Left lung (tissue), 10 donors: ENCODE results near the gene POU1F1. TPM values are rescaled to one million over a fixed set of nuclear protein-coding genes. Genes with fewer than 3 reads are reported as not detected.

Experiments used
- ATAC-seq: fragments of 200-7000 bp; cut with Tn5 transposase; one replicate; pipeline ENCODE4 v1.9.1; 2020; ENCODE audit warnings: moderate library complexity
- DNase-seq, 4 donors: peaks; one replicate each; pipeline ENCODE4 v3.0.0-alpha.2; 2013 to 2020
- H3K27ac ChIP-seq, 2 donors: fragments of 200-600 bp; sonication (generic) in 1 of 2; one replicate each; pipeline versions ENCODE4 v1.5.0 to v1.8.0; 2020 to 2021
- H3K27me3 ChIP-seq, 2 donors: fragments of 200-600 bp; sonication (generic) in 1 of 2; one replicate each; pipeline versions ENCODE4 v1.5.0 to v1.8.0; 2020 to 2021
- H3K36me3 ChIP-seq, 2 donors: fragments of 200-600 bp; sonication (generic) in 1 of 2; one replicate each; pipeline versions ENCODE4 v1.5.0 to v1.8.0; 2020 to 2021
- H3K4me1 ChIP-seq, 2 donors: fragments of 200-600 bp; one replicate each; pipeline ENCODE4 v1.8.0; 2021
- H3K4me3 ChIP-seq, 2 donors: fragments of 200-600 bp; sonication (generic) in 1 of 2; one replicate each; pipeline versions ENCODE4 v1.5.0 to v1.8.0; 2020 to 2021; ENCODE audit warnings: mild to moderate bottlenecking in 1 of 2
- H3K9me3 ChIP-seq, 2 donors: fragments of 200-600 bp; sonication (generic) in 1 of 2; one replicate each; pipeline versions ENCODE4 v1.5.0 to v1.8.0; 2020 to 2021
- CTCF ChIP-seq, 2 donors: fragments of 200-600 bp; sonication (generic) in 1 of 2; IDR thresholded peaks; one replicate each; pipeline versions ENCODE4 v1.5.0 to v1.8.0; 2021; ENCODE audit warnings: antibody characterized with exemption in 2 of 2
- intact Hi-C, 2 donors: fragments of 100-400 bp; cut with DNase I; formaldehyde crosslinking; loops; one replicate each; pipeline versions ENCODE4 v1.11.2 to v1.14.2; 2022
- microRNA-seq, 2 donors: library from miRNA; unstranded; fragments of <30 nt; microRNA quantifications; one replicate each; pipeline ENCODE4, GENCODE V29; 2019
- polyA plus RNA-seq, 6 donors: library from polyadenylated mRNA; unstranded; fragments of 120-200 nt; gene quantifications; one replicate each; pipeline ENCODE4 v1.2.1, GENCODE V29; 2013; ENCODE audit not compliant: insufficient read length in 6 of 6
- total RNA-seq, 2 donors: library from RNA; stranded (reverse); fragmentation: NEBNext Ultra II Directional; extraction: Animal tissue kit (Norgen Biotek cat#: 25700); gene quantifications; one replicate each; pipeline ENCODE4 v1.2.1, GENCODE V29; 2021
- donor health status: DM: no; HTN: yes; CAD: no.
- donor health status: DM: no; HTN: no; CAD: no.

POU1F1 gene
- total and polyA plus RNA-seq, 8 donors = 0.17 TPM; not detected in 7

- TF ChIP-seq CTCF (IDR thresholded peaks at IDR 0.05) = no peak
- ATAC-seq = no peak
- H3K27me3 ChIP-seq = peaks cover 4 to 7% of the 10 kb centered on the region in 2 donors
Observed at GRCh38 chr3:87218560-87218959, 57.8 kb downstream of the POU1F1 start.

More at GRCh38 chr3:87218560-87218959, 57.8 kb downstream of the POU1F1 start:
- no peak overlapping the region for H3K27ac ChIP-seq
- H3K36me3 ChIP-seq = no peaks in the 10 kb centered on the region
- no peaks in the 10 kb centered on the region for H3K9me3 ChIP-seq
- DNase-seq = no peak
- intact Hi-C loops = no loop called here
- no peaks in the 10 kb centered on the region for H3K4me1 ChIP-seq
- H3K4me3 ChIP-seq = no peak overlapping the region

Small RNA genes within 50 kb of the gene (microRNA-seq; reads per million reads assigned to microRNA genes)
- gene MIR4795 = 0 to 0.34 reads per million in 2 donors

Other genes starting within 250 kb of the POU1F1 start
- 10 to 100 TPM; 41.1 to 47.4 TPM for gene CHMP2B, start 49.3 kb downstream of the POU1F1 start, total RNA-seq
- gene CHMP2B, start 49.3 kb downstream of the POU1F1 start, polyA plus RNA-seq = 10 to 100 TPM; 39.3 to 50.1 (median 48.3) TPM